Ascending aorta (tissue), 2 donors: ENCODE results near the gene VPS16. TPM values are rescaled to one million over a fixed set of nuclear protein-coding genes. Genes with fewer than 3 reads are reported as not detected.

Source experiments
- DNase-seq, 2 donors: peaks; one replicate each; pipeline ENCODE4 v3.0.0-alpha.2; 2019; ENCODE audit warnings: low spot score in 2 of 2
- H3K27ac ChIP-seq, 2 donors: fragments of 200-600 bp; sonication (generic); one replicate each; pipeline ENCODE4 v1.5.1; 2016 to 2017; ENCODE audit warnings: mild to moderate bottlenecking in 1 of 2
- H3K27me3 ChIP-seq: fragments of 200-600 bp; sonication (generic); one replicate; pipeline ENCODE4 v1.5.1; 2017
- H3K36me3 ChIP-seq, 2 donors: fragments of 200-600 bp; sonication (generic); one replicate each; pipeline ENCODE4 v1.5.1; 2016
- H3K4me1 ChIP-seq, 2 donors: fragments of 200-600 bp; sonication (generic); one replicate each; pipeline ENCODE4 v1.5.1; 2016 to 2017; ENCODE audit warnings: mild to moderate bottlenecking in 1 of 2
- H3K4me3 ChIP-seq, 2 donors: fragments of 200-600 bp; sonication (generic); one replicate each; pipeline ENCODE4 v1.5.1; 2016 to 2017; ENCODE audit warnings: mild to moderate bottlenecking in 1 of 2
- H3K9me3 ChIP-seq, 2 donors: fragments of 200-600 bp; sonication (generic); one replicate each; pipeline ENCODE4 v1.5.1; 2016
- intact Hi-C: fragments of 100-400 bp; cut with DNase I; formaldehyde crosslinking; loops from one replicate; pipeline ENCODE4 v1.15.1; 2023
- total RNA-seq: library from RNA; depleted of rRNA; stranded (reverse); fragments of >200 nt; gene quantifications from one replicate; pipeline ENCODE4 v1.1.0, GENCODE V29; 2016
- TF ChIP-seq, protein P1 (sequence below), 3 experiments: fragments of 200-600 bp in 2 of 3; fragments of 450-650 bp in 1 of 3; sonication (generic) in 2 of 3; IDR thresholded peaks; one replicate each; pipeline ENCODE4 v1.5.1; 2016 to 2019; ENCODE audit warnings: antibody characterized with exemption in 3 of 3, mild to moderate bottlenecking in 1 of 3, moderate library complexity in 1 of 3

Gene VPS16
- total RNA-seq, 1 donor from 2014 or later, result 61.1 TPM

DNA sequence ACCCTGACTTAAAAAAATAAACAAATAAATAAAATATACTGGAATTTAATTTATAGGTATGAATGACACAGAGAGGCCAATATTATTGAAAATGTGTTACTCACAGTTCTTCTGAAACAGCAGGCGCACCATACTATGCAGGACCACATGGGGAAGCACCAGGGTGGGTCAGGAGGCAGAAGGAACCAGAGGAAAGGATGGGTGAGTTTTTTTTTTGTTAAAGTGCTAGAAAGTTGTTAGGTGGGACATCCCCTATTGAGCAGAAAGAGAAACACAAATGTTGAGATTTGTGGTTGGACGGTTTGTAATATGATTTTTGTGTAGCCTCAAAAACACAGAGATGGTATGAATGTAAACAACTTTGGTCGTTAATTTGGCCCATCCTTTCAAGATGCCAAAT lies 58.7 kb downstream of the VPS16 start:
- TF ChIP-seq, protein P1, sequence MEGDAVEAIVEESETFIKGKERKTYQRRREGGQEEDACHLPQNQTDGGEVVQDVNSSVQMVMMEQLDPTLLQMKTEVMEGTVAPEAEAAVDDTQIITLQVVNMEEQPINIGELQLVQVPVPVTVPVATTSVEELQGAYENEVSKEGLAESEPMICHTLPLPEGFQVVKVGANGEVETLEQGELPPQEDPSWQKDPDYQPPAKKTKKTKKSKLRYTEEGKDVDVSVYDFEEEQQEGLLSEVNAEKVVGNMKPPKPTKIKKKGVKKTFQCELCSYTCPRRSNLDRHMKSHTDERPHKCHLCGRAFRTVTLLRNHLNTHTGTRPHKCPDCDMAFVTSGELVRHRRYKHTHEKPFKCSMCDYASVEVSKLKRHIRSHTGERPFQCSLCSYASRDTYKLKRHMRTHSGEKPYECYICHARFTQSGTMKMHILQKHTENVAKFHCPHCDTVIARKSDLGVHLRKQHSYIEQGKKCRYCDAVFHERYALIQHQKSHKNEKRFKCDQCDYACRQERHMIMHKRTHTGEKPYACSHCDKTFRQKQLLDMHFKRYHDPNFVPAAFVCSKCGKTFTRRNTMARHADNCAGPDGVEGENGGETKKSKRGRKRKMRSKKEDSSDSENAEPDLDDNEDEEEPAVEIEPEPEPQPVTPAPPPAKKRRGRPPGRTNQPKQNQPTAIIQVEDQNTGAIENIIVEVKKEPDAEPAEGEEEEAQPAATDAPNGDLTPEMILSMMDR (IDR thresholded peaks at IDR 0.05), result no peak
- DNase-seq, result no peak
- intact Hi-C loops, result no loop called here
- no peaks in the 10 kb centered on the region for H3K4me1 ChIP-seq
- peaks cover 0 to 10% of the 10 kb centered on the region in 2 donors for H3K9me3 ChIP-seq
- no peak overlapping the region for H3K27ac ChIP-seq
- no peaks in the 10 kb centered on the region for H3K36me3 ChIP-seq
- H3K27me3 ChIP-seq, result no peaks in the 10 kb centered on the region
- H3K4me3 ChIP-seq, result no peak overlapping the region

DNA sequence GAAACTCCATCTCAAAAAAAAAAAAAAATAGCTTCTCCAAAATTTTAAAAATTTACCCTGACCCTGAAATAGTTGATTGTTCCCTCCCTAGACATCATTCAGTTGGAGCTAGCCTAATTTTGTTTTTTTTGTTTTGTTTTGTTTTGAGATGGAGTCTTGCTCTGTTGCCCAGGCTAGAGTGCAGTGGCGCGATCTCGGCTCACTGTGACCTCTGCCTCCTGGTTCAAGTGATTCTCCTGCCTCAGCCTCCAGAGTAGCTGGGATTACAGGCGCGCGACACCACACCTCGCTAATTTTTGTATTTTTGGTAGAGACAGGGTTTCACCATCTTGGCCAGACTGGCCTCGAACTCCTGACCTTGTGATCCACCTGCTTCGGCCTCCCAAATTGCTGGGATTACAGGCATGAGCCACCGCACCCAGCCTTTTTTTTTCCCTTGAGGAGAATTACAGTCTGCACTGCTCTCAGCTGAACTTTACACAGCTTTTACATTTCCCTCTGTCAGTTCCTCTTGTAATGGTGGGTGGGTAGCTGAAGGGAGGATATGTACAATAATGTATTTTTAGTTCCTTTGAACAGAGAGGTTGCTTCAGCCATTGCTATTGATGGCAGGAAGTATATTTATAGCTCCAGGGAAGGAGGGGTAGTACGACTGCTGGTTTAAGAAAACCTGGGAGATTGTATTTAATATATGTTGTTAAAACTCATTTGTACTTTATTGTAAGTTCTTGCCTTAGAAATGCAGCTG lies 60.5 kb downstream of the VPS16 start:
- no peak overlapping the region for H3K4me3 ChIP-seq
- H3K4me1 ChIP-seq, result no peaks in the 10 kb centered on the region
- TF ChIP-seq, protein P1 (IDR thresholded peaks at IDR 0.05), result no peak
- no peaks in the 10 kb centered on the region for H3K9me3 ChIP-seq
- no peaks in the 10 kb centered on the region for H3K27me3 ChIP-seq
- no peaks in the 10 kb centered on the region for H3K36me3 ChIP-seq
- intact Hi-C loops, result no loop called here
- no peak for DNase-seq
- no peak overlapping the region for H3K27ac ChIP-seq

DNA sequence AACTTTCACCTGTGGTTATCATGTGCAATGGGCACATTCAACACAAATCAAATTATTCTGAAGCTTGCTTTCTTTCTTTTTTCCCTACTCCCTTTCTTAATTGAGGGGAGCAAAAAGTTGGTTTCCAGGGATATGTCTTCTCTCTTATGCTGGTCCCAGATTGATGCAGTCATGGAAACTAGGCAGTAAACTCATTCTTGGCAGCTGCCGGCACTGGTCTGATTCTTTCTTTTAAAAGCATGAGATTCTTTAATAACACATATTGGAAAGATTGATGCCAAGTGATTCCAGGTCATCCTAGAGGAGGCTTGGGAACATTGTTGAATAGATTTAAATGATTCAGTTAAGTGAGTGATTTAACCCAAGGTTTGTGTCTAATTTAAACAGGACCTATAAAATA lies 61.7 kb downstream of the VPS16 start:
- intact Hi-C loops, result no loop called here
- no peaks in the 10 kb centered on the region for H3K9me3 ChIP-seq
- no peak for DNase-seq
- TF ChIP-seq, protein P1 (IDR thresholded peaks at IDR 0.05), result no peak
- H3K27ac ChIP-seq, result no peak overlapping the region
- H3K27me3 ChIP-seq, result no peaks in the 10 kb centered on the region
- no peaks in the 10 kb centered on the region for H3K4me1 ChIP-seq
- H3K4me3 ChIP-seq, result no peak overlapping the region
- H3K36me3 ChIP-seq, result no peaks in the 10 kb centered on the region

DNA sequence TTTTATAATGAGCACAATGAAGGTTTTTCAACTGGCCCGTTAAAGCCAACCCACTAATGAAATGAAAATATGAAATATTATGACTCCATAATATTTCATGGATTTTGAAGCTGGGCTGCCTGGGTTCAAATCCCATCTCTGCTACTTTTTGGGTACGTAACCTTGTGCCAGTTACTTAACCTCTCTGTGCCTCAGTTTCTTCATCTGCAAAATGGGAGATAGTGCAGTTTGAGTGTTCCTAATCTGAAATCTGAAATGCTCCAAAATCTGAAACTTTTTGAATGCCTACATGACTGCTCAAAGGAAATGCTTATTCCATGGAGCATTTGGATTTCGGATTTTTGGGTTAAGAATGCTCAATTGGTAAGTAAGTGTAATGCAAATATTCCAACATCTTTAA lies 62.3 kb downstream of the VPS16 start:
- TF ChIP-seq, protein P1 (IDR thresholded peaks at IDR 0.05), result no peak
- H3K36me3 ChIP-seq, result no peaks in the 10 kb centered on the region
- no peak for DNase-seq
- no peaks in the 10 kb centered on the region for H3K27me3 ChIP-seq
- H3K4me3 ChIP-seq, result no peak overlapping the region
- no peaks in the 10 kb centered on the region for H3K4me1 ChIP-seq
- intact Hi-C loops, result no loop called here
- H3K9me3 ChIP-seq, result no peaks in the 10 kb centered on the region
- H3K27ac ChIP-seq, result no peak overlapping the region

DNA sequence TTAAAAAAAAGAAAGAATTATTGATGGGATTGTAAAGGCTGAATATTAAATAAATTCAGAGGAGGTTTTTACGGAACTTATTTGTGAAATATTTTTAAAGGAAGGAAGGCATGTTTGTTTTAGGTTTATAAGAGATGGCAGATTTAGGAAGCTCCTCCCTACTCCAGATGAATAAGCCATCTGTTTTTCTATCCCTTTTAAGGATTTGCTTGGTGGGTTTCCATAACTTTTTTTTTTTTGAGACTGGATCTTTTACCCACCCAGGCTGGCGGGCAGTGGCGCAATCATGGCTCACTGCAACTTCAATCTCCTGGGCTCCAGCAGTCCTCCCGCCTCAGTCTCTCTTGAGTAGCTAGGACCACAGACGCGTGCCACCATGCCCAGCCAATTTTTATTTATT lies 63.1 kb downstream of the VPS16 start:
- H3K36me3 ChIP-seq, result no peaks in the 10 kb centered on the region
- H3K4me3 ChIP-seq, result no peak overlapping the region
- H3K27me3 ChIP-seq, result no peaks in the 10 kb centered on the region
- no peak overlapping the region for H3K27ac ChIP-seq
- no peaks in the 10 kb centered on the region for H3K4me1 ChIP-seq
- no peaks in the 10 kb centered on the region for H3K9me3 ChIP-seq
- TF ChIP-seq, protein P1 (IDR thresholded peaks at IDR 0.05), result no peak
- intact Hi-C loops, result no loop called here
- no peak for DNase-seq
